Neuronal stem cell (in vitro differentiated cells): ENCODE measurements around the gene LYRM4.

ENCODE experiments used
- DNase-seq: peaks from one replicate; pipeline ENCODE4 v3.0.0-alpha.2; 2013; ENCODE audit warnings: low spot score
- H2AFZ ChIP-seq: one replicate; pipeline ENCODE4 v1.6.1; 2013; ENCODE audit warnings: mild to moderate bottlenecking, low read length, inconsistent platforms
- H2AK5ac ChIP-seq: 2 replicates; pipeline ENCODE4 v1.6.1; 2013; ENCODE audit warnings: low read depth, mild to moderate bottlenecking, inconsistent platforms, low read length, moderate library complexity, mixed read lengths
- H2BK120ac ChIP-seq: 2 replicates; pipeline ENCODE4 v1.6.1; 2013; ENCODE audit warnings: low read depth, mild to moderate bottlenecking, inconsistent platforms, low read length, moderate library complexity, mixed read lengths
- H2BK12ac ChIP-seq: one replicate; pipeline ENCODE4 v1.6.1; 2013; ENCODE audit warnings: low read length, inconsistent platforms
- H2BK15ac ChIP-seq: 2 replicates; pipeline ENCODE4 v1.6.1; 2013; ENCODE audit warnings: mild to moderate bottlenecking, low read length, inconsistent platforms, mixed read lengths
- H2BK5ac ChIP-seq: one replicate; pipeline ENCODE4 v1.6.1; 2013; ENCODE audit warnings: inconsistent platforms, mild to moderate bottlenecking, low read length, moderate library complexity
- H3K14ac ChIP-seq: one replicate; pipeline ENCODE4 v1.6.1; 2013; ENCODE audit warnings: low read length, inconsistent platforms
- H3K18ac ChIP-seq: 2 replicates; pipeline ENCODE4 v1.6.1; 2013; ENCODE audit warnings: low read length, inconsistent platforms
- H3K23ac ChIP-seq: 2 replicates; pipeline ENCODE4 v1.6.1; 2013; ENCODE audit warnings: low read depth, mild to moderate bottlenecking, mixed read lengths, low read length, inconsistent platforms; ENCODE audit not compliant: poor library complexity
- H3K27ac ChIP-seq: replicated peaks from 3 replicates; pipeline ENCODE4 v1.5.1; 2013; ENCODE audit warnings: low read length, inconsistent platforms
- H3K27me3 ChIP-seq, 3 experiments: 2 replicates each; pipeline ENCODE4 v1.6.1; 2013; ENCODE audit warnings: low read length in 3 of 3, mild to moderate bottlenecking in 2 of 3, inconsistent platforms in 1 of 3, low read depth in 1 of 3, mixed read lengths in 1 of 3, moderate library complexity in 1 of 3; ENCODE audit not compliant: control insufficient read depth in 3 of 3, insufficient read depth in 3 of 3
- H3K36me3 ChIP-seq, 2 donors: replicated peaks in 1 of 2; 2 replicates each; pipeline ENCODE4 v1.6.1; 2013; ENCODE audit warnings: low read length in 2 of 2; ENCODE audit not compliant: control insufficient read depth in 2 of 2, insufficient read depth in 2 of 2
- H3K4ac ChIP-seq: 2 replicates; pipeline ENCODE4 v1.6.1; 2013; ENCODE audit warnings: inconsistent platforms, mild to moderate bottlenecking, low read length, moderate library complexity
- H3K4me1 ChIP-seq, 2 donors: 1 replicate in 1 of 2; 2 replicates in 1 of 2; pipeline ENCODE4 v1.6.1; 2013; ENCODE audit warnings: low read length in 2 of 2, low read depth in 1 of 2; ENCODE audit not compliant: control insufficient read depth in 2 of 2, insufficient read depth in 1 of 2
- H3K4me2 ChIP-seq: one replicate; pipeline ENCODE4 v1.6.1; 2013; ENCODE audit warnings: mild to moderate bottlenecking, low read length, inconsistent platforms; ENCODE audit not compliant: insufficient read depth, poor library complexity, severe bottlenecking
- H3K4me3 ChIP-seq, 2 donors: 2 replicates each; pipeline ENCODE4 v1.5.1; 2013; ENCODE audit warnings: low read length in 2 of 2, mild to moderate bottlenecking in 2 of 2, inconsistent platforms in 1 of 2, moderate library complexity in 1 of 2
- H3K79me1 ChIP-seq: one replicate; pipeline ENCODE4 v1.6.1; 2013; ENCODE audit warnings: low read depth, mild to moderate bottlenecking, inconsistent platforms, low read length, moderate library complexity
- H3K9ac ChIP-seq: one replicate; pipeline ENCODE4 v1.6.1; 2013; ENCODE audit warnings: mild to moderate bottlenecking, low read depth, low read length, inconsistent platforms; ENCODE audit not compliant: poor library complexity
- H3K9me3 ChIP-seq, 2 donors: replicated peaks in 1 of 2; 2 replicates each; pipeline versions ENCODE3 to v1.6.1; 2013; ENCODE audit warnings: low read length in 2 of 2, mild to moderate bottlenecking in 2 of 2, inconsistent platforms in 1 of 2, low read depth in 1 of 2, mixed read lengths in 1 of 2, moderate library complexity in 1 of 2; ENCODE audit not compliant: control insufficient read depth in 2 of 2, insufficient read depth in 1 of 2
- H4K8ac ChIP-seq: one replicate; pipeline ENCODE4 v1.6.1; 2013; ENCODE audit warnings: low read depth, mild to moderate bottlenecking, inconsistent platforms, low read length, moderate library complexity
- H4K91ac ChIP-seq: one replicate; pipeline ENCODE4 v1.6.1; 2013; ENCODE audit warnings: low read length, low read depth, mild to moderate bottlenecking, inconsistent platforms; ENCODE audit not compliant: poor library complexity
- WGBS, 2 donors: extraction: QIAGEN DNeasy Blood & Tissue Kit; methylation state at CpG; one replicate each; pipeline ENCODE4 v1.1.7; 2013; ENCODE audit warnings: missing lambda C conversion rate in 2 of 2, mixed read lengths in 1 of 2; ENCODE audit not compliant: insufficient read length in 2 of 2, insufficient replicate concordance in 1 of 2; ENCODE audit errors: extremely low coverage in 2 of 2; 5-methylcytosine and 5-hydroxymethylcytosine counted together

Gene LYRM4

GRCh38 chr6:5247201-5247600 lies 13.5 kb downstream of the LYRM4 start:
- H3K14ac ChIP-seq, result no peak overlapping the region
- H3K4ac ChIP-seq, result no peak overlapping the region
- H2BK5ac ChIP-seq, result no peak overlapping the region
- H2BK12ac ChIP-seq, result no peak overlapping the region
- no peak overlapping the region for H3K9ac ChIP-seq
- no peak overlapping the region for H2BK15ac ChIP-seq
- H3K27ac ChIP-seq, result no peak overlapping the region
- H3K36me3 ChIP-seq, result peaks cover 7 to 29% of the 10 kb centered on the region in 2 donors
- no peak overlapping the region for H3K4me3 ChIP-seq
- no peak overlapping the region for H2AK5ac ChIP-seq
- H3K18ac ChIP-seq, result no peak overlapping the region
- DNase-seq, result no peak
- H4K91ac ChIP-seq, result no peak overlapping the region
- peaks cover 1 to 6% of the 10 kb centered on the region in 2 donors for H3K9me3 ChIP-seq
- H3K27me3 ChIP-seq, result no peaks in the 10 kb centered on the region
- H3K4me1 ChIP-seq, result peaks cover 0 to 2% of the 10 kb centered on the region in 2 donors
- H4K8ac ChIP-seq, result no peak overlapping the region
- peaks cover 5% of the 10 kb centered on the region for H3K79me1 ChIP-seq
- H3K23ac ChIP-seq, result no peak overlapping the region
- no CpG with 5 or more reads among the region's 2 CpGs for WGBS, 2 donors
- no peak overlapping the region for H2BK120ac ChIP-seq
- H2AFZ ChIP-seq, result no peak overlapping the region
- H3K4me2 ChIP-seq, result no peak overlapping the region

GRCh38 chr6:5246141-5247097 lies 14.3 kb downstream of the LYRM4 start:
- Histone ChIP-seq H3K79me1 (peaks cover 5% of the 10 kb centered on the region), H4K91ac (no peak overlapping the region), H4K8ac (no peak overlapping the region), H3K27ac (no peak overlapping the region), H3K4me1 (peaks cover 0 to 2% of the 10 kb centered on the region in 2 donors), H3K4me2 (no peak overlapping the region), H3K4me3 (no peak overlapping the region), H3K14ac (no peak overlapping the region), H3K4ac (no peak overlapping the region), H2BK120ac (no peak overlapping the region), H2BK5ac (no peak overlapping the region), H2BK12ac (no peak overlapping the region), H3K27me3 (no peaks in the 10 kb centered on the region), H3K9ac (no peak overlapping the region), H2AFZ (no peak overlapping the region), H3K9me3 (peaks cover 0 to 5% of the 10 kb centered on the region in 2 donors), H3K23ac (no peak overlapping the region), H3K18ac (no peak overlapping the region), H2AK5ac (no peak overlapping the region), H3K36me3 (peaks cover 4 to 24% of the 10 kb centered on the region in 2 donors), H2BK15ac (no peak overlapping the region)
- no peak for DNase-seq
- no CpG with 5 or more reads among the region's 13 CpGs for whole genome bisulfite sequencing, 2 donors

DNA sequence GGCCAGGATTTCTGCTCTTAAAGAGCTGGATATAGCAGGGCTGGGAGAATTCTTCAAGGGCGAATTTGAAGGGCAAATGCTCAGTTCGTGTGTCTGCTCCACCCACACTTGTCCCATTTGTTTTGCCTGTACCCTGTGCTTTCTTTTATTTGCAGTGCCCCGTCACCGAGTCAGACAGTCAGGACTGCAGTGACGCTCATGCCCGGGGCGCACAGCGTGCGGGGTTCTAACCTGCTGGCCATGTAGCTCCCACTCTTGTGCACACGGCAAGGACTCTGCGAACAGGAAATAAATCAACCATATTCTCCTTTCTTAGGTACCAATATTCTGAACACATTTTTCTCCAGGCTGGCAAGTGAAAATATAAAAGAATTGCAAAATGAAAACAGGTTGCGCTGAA lies 17.7 kb downstream of the LYRM4 start:
- Histone ChIP-seq H3K27me3 (no peaks in the 10 kb centered on the region), H3K4me2 (no peak overlapping the region), H2BK15ac (no peak overlapping the region), H3K18ac (no peak overlapping the region), H2BK12ac (peak overlapping the region; percentile 34), H4K91ac (no peak overlapping the region), H3K14ac (no peak overlapping the region), H2BK120ac (no peak overlapping the region), H2AK5ac (no peak overlapping the region), H3K36me3 (peaks cover 3 to 25% of the 10 kb centered on the region in 2 donors), H3K4me1 (peaks cover 0 to 2% of the 10 kb centered on the region in 2 donors), H3K4me3 (no peak overlapping the region), H3K27ac (no peak overlapping the region), H3K4ac (no peak overlapping the region), H4K8ac (peak overlapping the region; percentile 9), H3K9ac (no peak overlapping the region), H3K9me3 (no peaks in the 10 kb centered on the region), H2AFZ (no peak overlapping the region), H3K23ac (no peak overlapping the region), H3K79me1 (peaks cover 8% of the 10 kb centered on the region), H2BK5ac (no peak overlapping the region)
- no CpG with 5 or more reads among the region's 12 CpGs for whole genome bisulfite sequencing, 2 donors
- DNase-seq, result no peak

DNA sequence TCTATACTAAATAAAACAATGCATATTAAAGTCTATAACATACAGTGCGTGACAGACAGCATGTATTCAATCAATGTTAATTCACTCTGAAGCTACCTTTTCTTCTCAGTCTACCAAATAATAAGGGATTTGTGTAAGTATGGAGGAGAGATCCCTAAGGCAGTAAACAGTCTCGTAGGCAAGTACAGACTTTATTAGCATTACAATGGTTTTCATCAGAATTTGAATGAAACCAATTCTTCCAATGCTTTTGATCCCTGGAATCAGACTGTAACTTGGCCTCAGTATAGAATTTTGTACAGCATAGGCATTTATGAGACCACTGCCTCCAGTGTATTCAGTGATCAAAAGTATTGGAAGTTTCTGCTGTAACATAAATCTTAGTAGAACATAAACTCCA lies 19.5 kb downstream of the LYRM4 start:
- no peak overlapping the region for H3K4ac ChIP-seq
- H3K23ac ChIP-seq, result no peak overlapping the region
- H2BK120ac ChIP-seq, result no peak overlapping the region
- H3K79me1 ChIP-seq, result peaks cover 5% of the 10 kb centered on the region
- no peak overlapping the region for H3K18ac ChIP-seq
- H3K9ac ChIP-seq, result no peak overlapping the region
- H3K9me3 ChIP-seq, result no peaks in the 10 kb centered on the region
- no peak overlapping the region for H3K4me3 ChIP-seq
- H3K36me3 ChIP-seq, result peaks cover 3 to 25% of the 10 kb centered on the region in 2 donors
- no peak overlapping the region for H4K8ac ChIP-seq
- H2BK12ac ChIP-seq, result no peak overlapping the region
- H2BK15ac ChIP-seq, result no peak overlapping the region
- H3K14ac ChIP-seq, result no peak overlapping the region
- H4K91ac ChIP-seq, result no peak overlapping the region
- no peak overlapping the region for H2AK5ac ChIP-seq
- no CpG with 5 or more reads among the region's 2 CpGs for WGBS, 2 donors
- no peak for DNase-seq
- H2AFZ ChIP-seq, result no peak overlapping the region
- no peak overlapping the region for H3K4me2 ChIP-seq
- H3K4me1 ChIP-seq, result peaks cover 0 to 2% of the 10 kb centered on the region in 2 donors
- H2BK5ac ChIP-seq, result no peak overlapping the region
- no peak overlapping the region for H3K27ac ChIP-seq
- no peaks in the 10 kb centered on the region for H3K27me3 ChIP-seq
